ENCODE measurements around the gene SNX25.

Gene SNX25

GRCh38 chr4:185384930-185385331 is 175.5 kb downstream of the SNX25 start:
- ChIA-PET POLR2A (interaction anchor here (1.1 to 4.1 kb wide), 2 partner anchors 11 to 40 kb away, joined by 3 to 29 read pairs; partner anchors contain the start of genes ANKRD37 and LRP2BP), CTCF (interaction anchor here (0.6 to 0.7 kb wide), 3 partner anchors 10 to 1070 kb away, joined by 3 read pairs; no protein-coding TSS in a partner anchor)
- no peak for DNase-seq (ENCODE audit: extremely low spot score)
- TF ChIP-seq TARDBP (IDR thresholded peaks at IDR 0.05) (no peak), ZNF384 (IDR thresholded peaks at IDR 0.05) (no peak), FOXA1 (IDR thresholded peaks at IDR 0.05) (no peak), FOXM1 (IDR thresholded peaks at IDR 0.05; ENCODE audit: borderline replicate concordance) (no peak), L3MBTL2 (conservative IDR thresholded peaks at IDR 0.05) (no peak), LEF1 (IDR thresholded peaks at IDR 0.05; ENCODE audit: borderline replicate concordance) (no peak), ELF4 (IDR thresholded peaks at IDR 0.05) (no peak), PKNOX1 (IDR thresholded peaks at IDR 0.05) (no peak), SP1 (IDR thresholded peaks at IDR 0.05) (no peak), NFRKB (IDR thresholded peaks at IDR 0.05) (no peak), CTBP1 (IDR thresholded peaks at IDR 0.05; ENCODE audit: borderline replicate concordance) (no peak), ARNT (IDR thresholded peaks at IDR 0.05) (no peak)

GRCh38 chr4:185387957-185388356 is 178.6 kb downstream of the SNX25 start:
- CTCF ChIA-PET = no interaction called here
- POLR2A ChIA-PET = interaction anchor here (1.6 kb wide), 1 partner anchor 8 kb away, joined by 5 read pairs; the partner anchor contains the start of gene ANKRD37
- DNase-seq (ENCODE audit: extremely low spot score) = no peak
- TF ChIP-seq FOXK2 (IDR thresholded peaks at IDR 0.05) (no peak), HDGF (IDR thresholded peaks at IDR 0.05; ENCODE audit: borderline replicate concordance) (no peak), LEF1 (IDR thresholded peaks at IDR 0.05; ENCODE audit: borderline replicate concordance) (no peak), BHLHE40 (IDR thresholded peaks at IDR 0.05; ENCODE audit: borderline replicate concordance) (no peak), CTBP1 (IDR thresholded peaks at IDR 0.05; ENCODE audit: borderline replicate concordance) (no peak), ZNF384 (IDR thresholded peaks at IDR 0.05) (no peak), FOXA1 (IDR thresholded peaks at IDR 0.05) (no peak), SP1 (IDR thresholded peaks at IDR 0.05) (no peak), FOXM1 (IDR thresholded peaks at IDR 0.05; ENCODE audit: borderline replicate concordance) (no peak), ELF4 (IDR thresholded peaks at IDR 0.05) (no peak)

GRCh38 chr4:185390941-185391340 is 181.5 kb downstream of the SNX25 start:
- CTCF ChIA-PET = no interaction called here
- no peak for DNase-seq (ENCODE audit: extremely low spot score)
- TF ChIP-seq ARNT (IDR thresholded peaks at IDR 0.05) (no peak), CTBP1 (IDR thresholded peaks at IDR 0.05; ENCODE audit: borderline replicate concordance) (no peak), FOXA1 (IDR thresholded peaks at IDR 0.05) (no peak)
- POLR2A ChIA-PET = no interaction called here

- DNase-seq (ENCODE audit: extremely low spot score) = no peak
- POLR2A ChIA-PET = no interaction called here
- CTCF ChIA-PET = no interaction called here
- no peak for TF ChIP-seq LEF1 (IDR thresholded peaks at IDR 0.05; ENCODE audit: borderline replicate concordance)
- TF ChIP-seq SUZ12 (IDR thresholded peaks at IDR 0.05) = no peak
These were observed 182.8 kb downstream of the SNX25 start for GRCh38 chr4:185392156-185392555.

GRCh38 chr4:185394568-185395237 is 185.3 kb downstream of the SNX25 start:
- POLR2A ChIA-PET = interaction anchor here (0.6 to 4.0 kb wide), 6 partner anchors 10 to 185 kb away, joined by 3 to 29 read pairs (median 8); partner anchors contain the start of gene UFSP2
- TF ChIP-seq FOXA1 (IDR thresholded peaks at IDR 0.05) = no peak
- TF ChIP-seq L3MBTL2 (conservative IDR thresholded peaks at IDR 0.05) = no peak
- no peak for TF ChIP-seq PKNOX1 (IDR thresholded peaks at IDR 0.05)
- no peak for TF ChIP-seq CTBP1 (IDR thresholded peaks at IDR 0.05; ENCODE audit: borderline replicate concordance)
- TF ChIP-seq HDGF (IDR thresholded peaks at IDR 0.05; ENCODE audit: borderline replicate concordance) = no peak
- TF ChIP-seq BHLHE40 (IDR thresholded peaks at IDR 0.05; ENCODE audit: borderline replicate concordance) = no peak
- TF ChIP-seq SP1 (IDR thresholded peaks at IDR 0.05) = no peak
- no peak for DNase-seq (ENCODE audit: extremely low spot score)
- CTCF ChIA-PET = interaction anchor here (0.7 to 1.0 kb wide), 2 partner anchors 10 to 68 kb away, joined by 3 read pairs; no protein-coding TSS in a partner anchor

- ChIA-PET POLR2A (interaction anchor here (0.6 to 4.0 kb wide), 13 partner anchors 10 to 317 kb away, joined by 3 to 29 read pairs (median 4); partner anchors contain the start of gene UFSP2), CTCF (interaction anchor here (0.7 to 1.0 kb wide), 2 partner anchors 10 to 67 kb away, joined by 3 read pairs; no protein-coding TSS in a partner anchor)
- DNase-seq (ENCODE audit: extremely low spot score) = no peak
- no peak for TF ChIP-seq L3MBTL2 (conservative IDR thresholded peaks at IDR 0.05)
- TF ChIP-seq NFRKB (IDR thresholded peaks at IDR 0.05) = no peak
- no peak for TF ChIP-seq FOXK2 (IDR thresholded peaks at IDR 0.05)
- TF ChIP-seq SP1 (IDR thresholded peaks at IDR 0.05) = no peak
- TF ChIP-seq BHLHE40 (IDR thresholded peaks at IDR 0.05; ENCODE audit: borderline replicate concordance) = no peak
- TF ChIP-seq TARDBP (IDR thresholded peaks at IDR 0.05) = no peak
- TF ChIP-seq HDGF (IDR thresholded peaks at IDR 0.05; ENCODE audit: borderline replicate concordance) = no peak
- TF ChIP-seq FOXM1 (IDR thresholded peaks at IDR 0.05; ENCODE audit: borderline replicate concordance) = no peak
- no peak for TF ChIP-seq PKNOX1 (IDR thresholded peaks at IDR 0.05)
- no peak for TF ChIP-seq FOXA1 (IDR thresholded peaks at IDR 0.05)
- TF ChIP-seq ARNT (IDR thresholded peaks at IDR 0.05) = no peak
- no peak for TF ChIP-seq ELF4 (IDR thresholded peaks at IDR 0.05)
- no peak for TF ChIP-seq CTBP1 (IDR thresholded peaks at IDR 0.05; ENCODE audit: borderline replicate concordance)
- no peak for TF ChIP-seq SUZ12 (IDR thresholded peaks at IDR 0.05)
- TF ChIP-seq ZNF384 (IDR thresholded peaks at IDR 0.05) = no peak
- no peak for TF ChIP-seq LEF1 (IDR thresholded peaks at IDR 0.05; ENCODE audit: borderline replicate concordance)
These were observed 186.0 kb downstream of the SNX25 start, which contains the start of gene LRP2BP for GRCh38 chr4:185395238-185395955. Gene LRP2BP (minus strand): TSS chr4:185395924. CDS start chr4:185378186, 17,738 bp downstream.

All from HEK293T (cell line).